ENCODE data around the gene GSX2.
A peak's percentile ranks its signal among the peaks of the same experiment; 100 is the strongest.

Gene GSX2

GRCh38 chr4:54077812-54078211, 22.2 kb upstream of the GSX2 start:
- no peak for DNase-seq

GRCh38 chr4:54082168-54082567, 17.8 kb upstream of the GSX2 start:
- no peak for DNase-seq

- DNase-seq: peak in 38 of 51 donors; percentile 6 to 84 (median 50)
Measured at GRCh38 chr4:54085284-54085683, 14.7 kb upstream of the GSX2 start.

GRCh38 chr4:54089875-54090274, 10.1 kb upstream of the GSX2 start:
- DNase-seq: no peak

- DNase-seq: no peak
Measured at GRCh38 chr4:54090404-54090803, 9.6 kb upstream of the GSX2 start.

GRCh38 chr4:54090804-54091623, 8.9 kb upstream of the GSX2 start:
- DNase-seq: peak in 12 of 51 donors; percentile 3 to 31 (median 14)

- peak in 47 of 51 donors; percentile 6 to 92 (median 46) for DNase-seq
Measured at GRCh38 chr4:54091637-54092404, 8.1 kb upstream of the GSX2 start.

GRCh38 chr4:54092405-54093323, 7.3 kb upstream of the GSX2 start:
- DNase-seq: no peak

GRCh38 chr4:54093324-54094240, 6.4 kb upstream of the GSX2 start:
- DNase-seq: no peak

GRCh38 chr4:54094451-54094850, 5.5 kb upstream of the GSX2 start:
- DNase-seq: no peak

GRCh38 chr4:54095110-54095825, 4.7 kb upstream of the GSX2 start:
- no peak for DNase-seq

- DNase-seq: peak in 1 of 51 donors; percentile 29
Measured at GRCh38 chr4:54096295-54096962, 3.5 kb upstream of the GSX2 start.

GRCh38 chr4:54097152-54097551, 2.8 kb upstream of the GSX2 start:
- DNase-seq: no peak

- no peak for DNase-seq
Measured at GRCh38 chr4:54098375-54098774, 1.6 kb upstream of the GSX2 start.

GRCh38 chr4:54099287-54099747, 646 bp upstream of the GSX2 start:
- DNase-seq: peak in 2 of 51 donors; percentile 7 to 24

GRCh38 chr4:54100595-54101189, 729 bp downstream of the GSX2 start:
- no peak for DNase-seq

- no peak for DNase-seq
Measured at GRCh38 chr4:54101190-54102041, 1.5 kb downstream of the GSX2 start.

Measured in hypothalamus (tissue), 51 donors.